K562 (cell line): ENCODE results near the gene ADAM19. TPM values are rescaled to one million over a fixed set of nuclear protein-coding genes. Genes with fewer than 3 reads are reported as not detected.

ENCODE experiments used
- ATAC-seq: fragments of 200-7000 bp; cut with Tn5 transposase; 3 replicates; pipeline ENCODE4 v1.9.1; 2020; ENCODE audit warnings: moderate library complexity
- BruUV-seq: library from RNA; stranded (reverse); fragments of 400-500 nt; replicated peaks from 2 replicates; lab custom pipeline; 2021; lab: Mats Ljungman, UMichigan
- CTCF ChIA-PET: fragments of 300-600 bp; formaldehyde crosslinking; extraction: SDS; loops from one replicate; lab custom pipeline; 2021; ENCODE audit warnings: low intra/inter-chr PET ratio; lab: Yijun Ruan, JAX
- POLR2A ChIA-PET: fragments of 300-600, 350-650 bp; sonication (Branson Sonifier 250); formaldehyde crosslinking; extraction: SDS; loops from one replicate; lab custom pipeline; 2021; ENCODE audit warnings: antibody characterized with exemption, inconsistent platforms; lab: Yijun Ruan, JAX
- DNase-seq, 4 experiments: peaks; one replicate each; pipeline versions ENCODE4 v3.0.0 to v3.0.0-alpha.2; 2011 to 2018; ENCODE audit warnings: low spot score in 3 of 4, mixed read lengths in 3 of 4; ENCODE audit errors: extremely low read depth in 1 of 4
- FAIRE-seq: peaks from 2 replicates; lab custom pipeline; 2011; peaks lifted over from hg19 to GRCh38; lab: Jason Lieb, UNC
- H2AFZ ChIP-seq: 2 replicates; pipeline ENCODE4 v1.6.0; 2011; ENCODE audit warnings: low read depth, low read length, control low read depth, inconsistent platforms
- H3K27ac ChIP-seq: fragments of 200-600 bp; 3 replicates; pipeline ENCODE4 v1.8.0; 2011; ENCODE audit warnings: low read depth, mild to moderate bottlenecking, control low read depth, inconsistent platforms, low read length, moderate library complexity, mixed read lengths; ENCODE audit errors: extremely low read depth
- H3K27me3 ChIP-seq, 2 experiments: fragments of 300-600 bp in 1 of 2; 2 replicates in 1 of 2; 3 replicates in 1 of 2; pipeline versions ENCODE4 v1.6.0 to v1.8.0; 2011; ENCODE audit warnings: inconsistent platforms in 2 of 2, low read length in 2 of 2, mild to moderate bottlenecking in 1 of 2, mixed read lengths in 1 of 2, moderate library complexity in 1 of 2; ENCODE audit not compliant: control insufficient read depth in 2 of 2, insufficient read depth in 2 of 2
- H3K36me3 ChIP-seq: fragments of 300-600 bp; 3 replicates; pipeline ENCODE4 v1.8.0; 2011; ENCODE audit warnings: mild to moderate bottlenecking, low read length, inconsistent platforms; ENCODE audit not compliant: control insufficient read depth, insufficient read depth
- H3K4me1 ChIP-seq, 2 experiments: fragments of 200-600 bp in 1 of 2; replicated peaks in 1 of 2; 2 replicates in 1 of 2; 3 replicates in 1 of 2; pipeline versions ENCODE4 v1.5.1 to v1.8.0; 2011; ENCODE audit warnings: inconsistent platforms in 2 of 2, low read length in 2 of 2, mild to moderate bottlenecking in 1 of 2, mixed read lengths in 1 of 2, moderate library complexity in 1 of 2; ENCODE audit not compliant: control insufficient read depth in 2 of 2, insufficient read depth in 2 of 2
- H3K4me2 ChIP-seq: 2 replicates; pipeline ENCODE4 v1.6.1; 2011; ENCODE audit warnings: low read length, control low read depth, inconsistent platforms, mixed read lengths; ENCODE audit not compliant: insufficient read depth
- H3K4me3 ChIP-seq: fragments of 200-600 bp; sonication (generic), shearing (Covaris generic); 2 replicates; pipeline ENCODE4 v1.5.1; 2016; ENCODE audit warnings: control low read depth, inconsistent platforms
- H3K79me2 ChIP-seq: fragments of 200-600 bp; 3 replicates; pipeline ENCODE4 v1.8.0; 2011; ENCODE audit warnings: low read length, inconsistent platforms; ENCODE audit not compliant: control insufficient read depth, insufficient read depth
- H3K9ac ChIP-seq, 2 experiments: 2 replicates each; pipeline versions ENCODE4 v1.6.0 to v1.6.1; 2011; ENCODE audit warnings: low read depth in 2 of 2, low read length in 2 of 2, control low read depth in 1 of 2, inconsistent platforms in 1 of 2, mild to moderate bottlenecking in 1 of 2, mixed read lengths in 1 of 2; ENCODE audit not compliant: insufficient read depth in 1 of 2
- H3K9me1 ChIP-seq: one replicate; pipeline ENCODE4 v1.6.0; 2011; ENCODE audit warnings: inconsistent platforms, mild to moderate bottlenecking, low read length, moderate library complexity; ENCODE audit not compliant: control insufficient read depth, insufficient read depth
- H3K9me3 ChIP-seq: replicated peaks from 2 replicates; pipeline ENCODE4 v1.5.1; 2011; ENCODE audit warnings: low read depth, low read length, inconsistent platforms; ENCODE audit not compliant: control insufficient read depth, insufficient read depth
- H4K20me1 ChIP-seq: replicated peaks from 2 replicates; pipeline ENCODE4 v1.6.1; 2011; ENCODE audit warnings: low read length, inconsistent platforms, mixed read lengths; ENCODE audit not compliant: control insufficient read depth, insufficient read depth
- DACH1 ChIP-seq: fragments of 450-650 bp; IDR thresholded peaks from 2 replicates; pipeline ENCODE4 v1.6.1; 2018; ENCODE audit not compliant: partially characterized antibody
- ELF1 ChIP-seq: fragments of 200-800 bp; sonication (Bioruptor generic); IDR thresholded peaks from 2 replicates; pipeline ENCODE4 v1.6.1; 2016; ENCODE audit warnings: missing genetic modification characterization, missing compliant biosample characterization
- HDAC2 ChIP-seq: fragments of 450-650 bp; IDR thresholded peaks from 2 replicates; pipeline ENCODE4 v1.6.1; 2016; ENCODE audit warnings: mild to moderate bottlenecking
- HDAC3 ChIP-seq: fragments of 450-650 bp; IDR thresholded peaks from 2 replicates; pipeline ENCODE4 v1.6.1; 2018; ENCODE audit warnings: borderline replicate concordance, mild to moderate bottlenecking, moderate library complexity; ENCODE audit not compliant: partially characterized antibody
- HMGN3 ChIP-seq: IDR thresholded peaks from 2 replicates; pipeline ENCODE4 v1.6.1; 2011; ENCODE audit warnings: borderline replicate concordance, low read depth, mild to moderate bottlenecking, mixed read lengths, low read length; ENCODE audit not compliant: insufficient read length; ENCODE audit errors: extremely low read depth
- MECOM ChIP-seq: fragments of 250-450 bp; sonication (Bioruptor Pico); IDR thresholded peaks from 2 replicates; pipeline ENCODE4 v1.8.0; 2022; ENCODE audit warnings: inconsistent platforms
- NUFIP1 ChIP-seq: fragments of 450-650 bp; IDR thresholded peaks from 2 replicates; pipeline ENCODE4 v1.6.1; 2018; ENCODE audit not compliant: partially characterized antibody
- SMAD1 ChIP-seq: fragments of 150-350 bp; IDR thresholded peaks from 2 replicates; pipeline ENCODE4 v1.6.1; 2014; ENCODE audit warnings: low read length, low read depth; ENCODE audit not compliant: partially characterized antibody
- SMAD3 ChIP-seq: fragments of 450-650 bp; formaldehyde crosslinking; conservative IDR thresholded peaks from 2 replicates; pipeline ENCODE4 v1.4.0; 2020; ENCODE audit warnings: mild to moderate bottlenecking
- XRCC5 ChIP-seq: fragments of 200-400 bp; formaldehyde crosslinking; IDR thresholded peaks from 2 replicates; pipeline ENCODE4 v1.6.1; 2017; ENCODE audit warnings: low read depth, mild to moderate bottlenecking, low read length
- ZNF133 ChIP-seq: fragments of 250-450 bp; sonication (Bioruptor Pico); IDR thresholded peaks from 2 replicates; pipeline ENCODE4 v1.4.0; 2020; ENCODE audit warnings: mild to moderate bottlenecking
- ZNF140 ChIP-seq: fragments of 250-450 bp; sonication (Bioruptor Pico); IDR thresholded peaks from 2 replicates; pipeline ENCODE4 v1.8.0; 2021; ENCODE audit warnings: moderate library complexity, mild to moderate bottlenecking, inconsistent platforms
- ZNF324 ChIP-seq: fragments of 250-450 bp; sonication (Bioruptor Pico); IDR thresholded peaks from 2 replicates; pipeline ENCODE4 v1.4.0; 2020; ENCODE audit warnings: mild to moderate bottlenecking
- ZNF41 ChIP-seq: fragments of 250-450 bp; sonication (Bioruptor Pico); conservative IDR thresholded peaks from 2 replicates; pipeline ENCODE4 v1.4.0; 2020; ENCODE audit warnings: mild to moderate bottlenecking
- ZNF717 ChIP-seq: fragments of 250-450 bp; sonication (Bioruptor Pico); IDR thresholded peaks from 2 replicates; pipeline ENCODE4 v1.5.0; 2021
- WGBS: fragments of 100-300 bp; shearing (Covaris generic); methylation state at CpG from one replicate; pipeline ENCODE4 v1.1.6; 2016; ENCODE audit warnings: low coverage, mixed read lengths; ENCODE audit not compliant: insufficient coverage; ENCODE audit errors: missing lambda C conversion rate; 5-methylcytosine and 5-hydroxymethylcytosine counted together
- in situ Hi-C: fragments of 300-500 bp; cut with MboI; formaldehyde crosslinking; loops from 4 replicates; pipeline ENCODE4 v1.15.0; 2018; ENCODE audit warnings: inconsistent platforms, mixed read lengths
- intact Hi-C: fragments of 100-400 bp; cut with micrococcal nuclease; formaldehyde crosslinking; loops from 2 replicates; pipeline ENCODE4 v1.14.2; 2022
- polyA plus RNA-seq, 8 experiments: library from polyadenylated mRNA; depleted of rRNA in 4 of 8; stranded (reverse) in 5 of 8; unstranded in 3 of 8; fragments of >200 nt; fragmentation: Nextera tagmentation in 2 of 8; fragmentation: Illumina TruSeq in 1 of 8; extraction: Ambion mirVana in 2 of 8; extraction: Trizol in 1 of 8; gene quantifications; 2 replicates each; pipeline versions ENCODE4 v1.2.1 to v1.2.3, GENCODE V29; 2011 to 2014; ENCODE audit warnings: inconsistent platforms in 1 of 8, missing spikeins in 1 of 8
- total RNA-seq, 7 experiments: library from RNA; depleted of rRNA in 6 of 7; stranded (reverse); fragments of >200 nt in 6 of 7; fragmentation: Illumina TruSeq in 2 of 7; extraction: Trizol in 2 of 7; gene quantifications; 2 replicates each; pipeline versions ENCODE4 v1.2.1 to v1.2.3, GENCODE V29; 2011 to 2021; ENCODE audit warnings: low replicate concordance in 1 of 7
- TF ChIP-seq, protein P1 (sequence below): fragments of 250-450 bp; sonication (Bioruptor Pico); IDR thresholded peaks from 2 replicates; pipeline ENCODE4 v1.8.0; 2022; ENCODE audit warnings: inconsistent platforms, mild to moderate bottlenecking, moderate library complexity, borderline replicate concordance
- TF ChIP-seq, protein P2 (sequence below): fragments of 450-650 bp; conservative IDR thresholded peaks from 2 replicates; pipeline ENCODE4 v1.6.1; 2016; ENCODE audit warnings: missing genetic modification characterization, low read depth, mild to moderate bottlenecking, missing compliant biosample characterization, moderate library complexity
- TF ChIP-seq, protein P3 (sequence below): fragments of 450-650 bp; IDR thresholded peaks from 2 replicates; pipeline ENCODE4 v1.6.1; 2016; ENCODE audit warnings: missing biosample characterization, missing genetic modification characterization
- TF ChIP-seq, protein P4 (sequence below): fragments of 450-650 bp; IDR thresholded peaks from 2 replicates; pipeline ENCODE4 v1.6.1; 2014; ENCODE audit warnings: low read depth, mild to moderate bottlenecking, moderate library complexity, borderline replicate concordance

Gene ADAM19
- total and polyA plus RNA-seq, 9 of the 15 experiments (the other 6 are each of a cell fraction or from before 2014, with no cell fraction given): 0.11 to 1.1 (median 0.43) TPM

DNA sequence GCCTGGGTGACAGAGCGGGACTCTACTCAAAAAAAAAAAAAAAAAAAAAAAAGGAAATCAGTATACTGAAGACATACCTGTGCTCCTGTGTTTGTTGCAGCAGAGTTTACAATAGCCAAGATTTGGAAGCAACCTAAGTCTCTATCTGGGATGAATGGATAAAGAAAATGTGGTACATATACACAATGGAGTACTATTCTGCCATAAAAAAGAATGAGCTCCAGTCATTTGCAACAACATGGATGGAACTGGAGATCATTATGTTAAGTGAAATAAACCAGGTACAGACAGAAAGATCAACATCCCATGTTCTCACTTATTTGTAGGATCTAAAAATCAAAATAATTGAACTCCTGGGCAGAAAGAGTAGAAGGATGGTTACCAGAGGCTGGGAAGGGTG, 22.9 kb downstream of the ADAM19 start:
- Histone ChIP-seq H3K27ac (no peak overlapping the region), H3K9ac (no peak overlapping the region), H3K79me2 (no peaks in the 10 kb centered on the region), H3K9me3 (no peaks in the 10 kb centered on the region), H3K4me2 (no peak overlapping the region), H3K27me3 (no peaks in the 10 kb centered on the region), H3K4me1 (peaks cover 0 to 4% of the 10 kb centered on the region in 2 experiments; a peak in 2 of 5 replicates), H2AFZ (no peak overlapping the region), H3K4me3 (no peak overlapping the region), H4K20me1 (no peaks in the 10 kb centered on the region), H3K36me3 (no peaks in the 10 kb centered on the region), H3K9me1 (no peaks in the 10 kb centered on the region)
- ChIA-PET POLR2A (no interaction called here), CTCF (no interaction called here)
- in situ Hi-C loops: no loop called here
- intact Hi-C loops: no loop called here
- no TSS peak for BruUV-seq
- WGBS: no CpG with 5 or more reads among the region's 1 CpG
- FAIRE-seq (no peak), DNase-seq (no peak), ATAC-seq (no peak)
- TF ChIP-seq DACH1 (no peak), ZNF717 (CRISPR knock-in tag) (no peak), SMAD3 (no peak), XRCC5 (no peak), ZNF41 (CRISPR knock-in tag) (no peak), HDAC2 (no peak), NUFIP1 (no peak), ELF1 (tag) (no peak), ZNF133 (CRISPR knock-in tag) (no peak), MECOM (no peak), ZNF324 (CRISPR knock-in tag) (no peak), SMAD1 (no peak), HDAC3 (no peak), ZNF140 (CRISPR knock-in tag) (no peak), HMGN3 (no peak)
- TF ChIP-seq, protein P1, sequence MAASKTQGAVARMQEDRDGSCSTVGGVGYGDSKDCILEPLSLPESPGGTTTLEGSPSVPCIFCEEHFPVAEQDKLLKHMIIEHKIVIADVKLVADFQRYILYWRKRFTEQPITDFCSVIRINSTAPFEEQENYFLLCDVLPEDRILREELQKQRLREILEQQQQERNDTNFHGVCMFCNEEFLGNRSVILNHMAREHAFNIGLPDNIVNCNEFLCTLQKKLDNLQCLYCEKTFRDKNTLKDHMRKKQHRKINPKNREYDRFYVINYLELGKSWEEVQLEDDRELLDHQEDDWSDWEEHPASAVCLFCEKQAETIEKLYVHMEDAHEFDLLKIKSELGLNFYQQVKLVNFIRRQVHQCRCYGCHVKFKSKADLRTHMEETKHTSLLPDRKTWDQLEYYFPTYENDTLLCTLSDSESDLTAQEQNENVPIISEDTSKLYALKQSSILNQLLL: no peak
- TF ChIP-seq, protein P2, sequence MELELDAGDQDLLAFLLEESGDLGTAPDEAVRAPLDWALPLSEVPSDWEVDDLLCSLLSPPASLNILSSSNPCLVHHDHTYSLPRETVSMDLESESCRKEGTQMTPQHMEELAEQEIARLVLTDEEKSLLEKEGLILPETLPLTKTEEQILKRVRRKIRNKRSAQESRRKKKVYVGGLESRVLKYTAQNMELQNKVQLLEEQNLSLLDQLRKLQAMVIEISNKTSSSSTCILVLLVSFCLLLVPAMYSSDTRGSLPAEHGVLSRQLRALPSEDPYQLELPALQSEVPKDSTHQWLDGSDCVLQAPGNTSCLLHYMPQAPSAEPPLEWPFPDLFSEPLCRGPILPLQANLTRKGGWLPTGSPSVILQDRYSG (tag): no peak
- TF ChIP-seq, protein P3, sequence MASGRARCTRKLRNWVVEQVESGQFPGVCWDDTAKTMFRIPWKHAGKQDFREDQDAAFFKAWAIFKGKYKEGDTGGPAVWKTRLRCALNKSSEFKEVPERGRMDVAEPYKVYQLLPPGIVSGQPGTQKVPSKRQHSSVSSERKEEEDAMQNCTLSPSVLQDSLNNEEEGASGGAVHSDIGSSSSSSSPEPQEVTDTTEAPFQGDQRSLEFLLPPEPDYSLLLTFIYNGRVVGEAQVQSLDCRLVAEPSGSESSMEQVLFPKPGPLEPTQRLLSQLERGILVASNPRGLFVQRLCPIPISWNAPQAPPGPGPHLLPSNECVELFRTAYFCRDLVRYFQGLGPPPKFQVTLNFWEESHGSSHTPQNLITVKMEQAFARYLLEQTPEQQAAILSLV (tag): no peak
- TF ChIP-seq, protein P4, sequence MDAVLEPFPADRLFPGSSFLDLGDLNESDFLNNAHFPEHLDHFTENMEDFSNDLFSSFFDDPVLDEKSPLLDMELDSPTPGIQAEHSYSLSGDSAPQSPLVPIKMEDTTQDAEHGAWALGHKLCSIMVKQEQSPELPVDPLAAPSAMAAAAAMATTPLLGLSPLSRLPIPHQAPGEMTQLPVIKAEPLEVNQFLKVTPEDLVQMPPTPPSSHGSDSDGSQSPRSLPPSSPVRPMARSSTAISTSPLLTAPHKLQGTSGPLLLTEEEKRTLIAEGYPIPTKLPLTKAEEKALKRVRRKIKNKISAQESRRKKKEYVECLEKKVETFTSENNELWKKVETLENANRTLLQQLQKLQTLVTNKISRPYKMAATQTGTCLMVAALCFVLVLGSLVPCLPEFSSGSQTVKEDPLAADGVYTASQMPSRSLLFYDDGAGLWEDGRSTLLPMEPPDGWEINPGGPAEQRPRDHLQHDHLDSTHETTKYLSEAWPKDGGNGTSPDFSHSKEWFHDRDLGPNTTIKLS: no peak
